Peyer's patch (tissue), 4 donors: ENCODE results near the gene SLC25A38. TPM values are rescaled to one million over a fixed set of nuclear protein-coding genes. Genes with fewer than 3 reads are reported as not detected.
"Not testable (repeated sequence)": the region's sequence is repeated elsewhere in the genome, so short reads cannot be mapped to it uniquely, and the experiment has no call there.

Experiments used
- DNase-seq, 3 donors: peaks; one replicate each; pipeline ENCODE4 v3.0.0-alpha.2; 2017 to 2019
- H3K27ac ChIP-seq, 4 donors: fragments of 200-600 bp; sonication (generic); one replicate each; pipeline ENCODE4 v1.5.1; 2016 to 2019
- H3K27me3 ChIP-seq, 2 donors: fragments of 200-600 bp; sonication (generic); one replicate each; pipeline ENCODE4 v1.5.1; 2019
- H3K36me3 ChIP-seq, 3 donors: fragments of 200-600 bp; sonication (generic); one replicate each; pipeline ENCODE4 v1.5.1; 2016 to 2019
- H3K4me1 ChIP-seq, 4 donors: fragments of 200-600 bp; sonication (generic); one replicate each; pipeline ENCODE4 v1.5.1; 2016 to 2019
- H3K4me3 ChIP-seq, 4 donors: fragments of 200-600 bp; sonication (generic); 1 replicate in 3 of 4; 2 replicates in 1 of 4; pipeline ENCODE4 v1.5.1; 2016 to 2019; ENCODE audit warnings: mild to moderate bottlenecking in 1 of 4
- H3K9me3 ChIP-seq, 4 donors: fragments of 200-600 bp; sonication (generic); one replicate each; pipeline ENCODE4 v1.5.1; 2016 to 2019; ENCODE audit warnings: mild to moderate bottlenecking in 1 of 4
- POLR2A ChIP-seq, 2 donors: fragments of 450-650 bp; IDR thresholded peaks; one replicate each; pipeline ENCODE4 v1.5.1; 2017; ENCODE audit warnings: antibody characterized with exemption in 2 of 2, mild to moderate bottlenecking in 2 of 2, moderate library complexity in 2 of 2
- total RNA-seq, 4 donors: library from RNA; depleted of rRNA; stranded (reverse); fragments of >200 nt; gene quantifications; one replicate each; pipeline ENCODE4 v1.1.0, GENCODE V29; 2016
- TF ChIP-seq, protein P1 (sequence below), 6 experiments: fragments of 450-650 bp in 4 of 6; fragments of 200-600 bp in 2 of 6; sonication (generic) in 1 of 6; IDR thresholded peaks; one replicate each; pipeline ENCODE4 v1.5.1; 2017 to 2019; ENCODE audit warnings: antibody characterized with exemption in 6 of 6, mild to moderate bottlenecking in 3 of 6, moderate library complexity in 1 of 6

SLC25A38 gene
- total RNA-seq, 4 donors from 2014 or later, result 15.8 to 35.5 (median 28.4) TPM

DNA sequence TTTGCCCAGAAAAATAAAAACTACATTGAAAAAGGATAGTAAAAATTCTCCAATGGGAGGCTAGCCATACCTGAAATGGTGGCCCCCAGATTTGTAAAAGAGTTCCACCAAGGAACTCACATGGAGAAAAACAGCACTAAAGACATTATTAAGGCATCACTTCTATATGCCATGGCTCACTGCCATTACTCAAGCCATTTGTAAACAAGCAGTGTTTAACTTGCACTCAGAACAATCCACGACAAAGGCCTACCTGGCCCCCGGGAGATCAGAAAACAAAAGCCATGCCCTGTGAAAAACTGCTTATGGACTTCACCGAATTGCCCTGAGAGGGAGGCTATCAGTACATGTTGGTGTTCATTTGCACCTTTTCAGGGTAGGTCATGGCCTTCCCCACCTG, 34.1 kb upstream of the SLC25A38 start:
- Histone ChIP-seq H3K4me3 (no peak overlapping the region), H3K27me3 (no peaks in the 10 kb centered on the region), H3K4me1 (no peaks in the 10 kb centered on the region), H3K36me3 (no peaks in the 10 kb centered on the region), H3K27ac (no peak overlapping the region), H3K9me3 (no peaks in the 10 kb centered on the region)
- DNase-seq, result no peak
- TF ChIP-seq POLR2A (IDR thresholded peaks at IDR 0.05), result no peak
- TF ChIP-seq, protein P1, sequence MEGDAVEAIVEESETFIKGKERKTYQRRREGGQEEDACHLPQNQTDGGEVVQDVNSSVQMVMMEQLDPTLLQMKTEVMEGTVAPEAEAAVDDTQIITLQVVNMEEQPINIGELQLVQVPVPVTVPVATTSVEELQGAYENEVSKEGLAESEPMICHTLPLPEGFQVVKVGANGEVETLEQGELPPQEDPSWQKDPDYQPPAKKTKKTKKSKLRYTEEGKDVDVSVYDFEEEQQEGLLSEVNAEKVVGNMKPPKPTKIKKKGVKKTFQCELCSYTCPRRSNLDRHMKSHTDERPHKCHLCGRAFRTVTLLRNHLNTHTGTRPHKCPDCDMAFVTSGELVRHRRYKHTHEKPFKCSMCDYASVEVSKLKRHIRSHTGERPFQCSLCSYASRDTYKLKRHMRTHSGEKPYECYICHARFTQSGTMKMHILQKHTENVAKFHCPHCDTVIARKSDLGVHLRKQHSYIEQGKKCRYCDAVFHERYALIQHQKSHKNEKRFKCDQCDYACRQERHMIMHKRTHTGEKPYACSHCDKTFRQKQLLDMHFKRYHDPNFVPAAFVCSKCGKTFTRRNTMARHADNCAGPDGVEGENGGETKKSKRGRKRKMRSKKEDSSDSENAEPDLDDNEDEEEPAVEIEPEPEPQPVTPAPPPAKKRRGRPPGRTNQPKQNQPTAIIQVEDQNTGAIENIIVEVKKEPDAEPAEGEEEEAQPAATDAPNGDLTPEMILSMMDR (IDR thresholded peaks at IDR 0.05), result no peak

DNA sequence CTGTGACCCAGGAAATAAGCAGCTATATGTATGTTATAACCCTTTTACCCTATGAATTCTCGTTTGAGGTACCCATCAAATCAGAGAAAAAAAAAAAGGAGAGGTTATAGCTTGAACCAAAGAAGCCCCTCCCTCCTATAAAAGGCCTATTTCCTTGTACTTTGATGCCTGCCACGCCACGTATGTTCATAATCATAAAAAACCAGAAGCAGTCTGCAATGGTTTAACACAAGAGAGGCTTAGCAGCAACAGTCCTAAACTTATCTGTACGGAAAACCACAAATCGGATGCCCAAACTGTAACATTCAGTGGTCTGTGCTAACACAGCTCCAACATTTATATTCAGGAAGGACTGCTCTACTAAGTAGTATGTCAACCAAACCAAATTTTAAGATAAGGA, 32.5 kb upstream of the SLC25A38 start:
- H3K4me1 ChIP-seq, result no peaks in the 10 kb centered on the region
- H3K36me3 ChIP-seq, result no peaks in the 10 kb centered on the region
- TF ChIP-seq, protein P1 (IDR thresholded peaks at IDR 0.05), result no peak
- TF ChIP-seq POLR2A (IDR thresholded peaks at IDR 0.05), result no peak
- H3K4me3 ChIP-seq, result no peak overlapping the region
- no peak for DNase-seq
- H3K27me3 ChIP-seq, result no peaks in the 10 kb centered on the region
- H3K9me3 ChIP-seq, result no peaks in the 10 kb centered on the region
- peak overlapping the region in 2 of 4 donors; percentile 1 to 2 for H3K27ac ChIP-seq

DNA sequence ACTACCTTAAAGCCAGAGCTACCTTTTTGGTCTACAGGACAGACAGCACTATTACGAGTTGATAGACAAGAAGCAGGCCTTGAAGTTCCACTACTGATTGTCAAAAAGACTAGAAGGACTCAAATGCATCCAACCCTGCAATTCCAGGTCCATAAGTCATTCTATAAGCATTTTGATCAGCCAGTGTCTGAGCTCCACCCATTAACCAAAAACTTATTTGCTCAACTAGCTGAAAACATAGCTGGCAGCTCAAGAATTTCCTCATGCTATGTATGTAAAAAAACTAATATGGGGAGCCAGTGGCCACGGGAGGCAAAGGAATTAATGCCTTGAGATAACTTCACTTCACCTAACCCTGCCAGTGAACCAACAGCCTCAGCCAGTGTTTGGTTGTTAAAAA, 32.0 kb upstream of the SLC25A38 start:
- H3K4me1 ChIP-seq, H3K27me3 ChIP-seq, H3K4me3 ChIP-seq, H3K9me3 ChIP-seq, DNase-seq, H3K36me3 ChIP-seq: not testable (repeated sequence)
- peak overlapping the region in 1 of 4 donors; percentile 2 for H3K27ac ChIP-seq

DNA sequence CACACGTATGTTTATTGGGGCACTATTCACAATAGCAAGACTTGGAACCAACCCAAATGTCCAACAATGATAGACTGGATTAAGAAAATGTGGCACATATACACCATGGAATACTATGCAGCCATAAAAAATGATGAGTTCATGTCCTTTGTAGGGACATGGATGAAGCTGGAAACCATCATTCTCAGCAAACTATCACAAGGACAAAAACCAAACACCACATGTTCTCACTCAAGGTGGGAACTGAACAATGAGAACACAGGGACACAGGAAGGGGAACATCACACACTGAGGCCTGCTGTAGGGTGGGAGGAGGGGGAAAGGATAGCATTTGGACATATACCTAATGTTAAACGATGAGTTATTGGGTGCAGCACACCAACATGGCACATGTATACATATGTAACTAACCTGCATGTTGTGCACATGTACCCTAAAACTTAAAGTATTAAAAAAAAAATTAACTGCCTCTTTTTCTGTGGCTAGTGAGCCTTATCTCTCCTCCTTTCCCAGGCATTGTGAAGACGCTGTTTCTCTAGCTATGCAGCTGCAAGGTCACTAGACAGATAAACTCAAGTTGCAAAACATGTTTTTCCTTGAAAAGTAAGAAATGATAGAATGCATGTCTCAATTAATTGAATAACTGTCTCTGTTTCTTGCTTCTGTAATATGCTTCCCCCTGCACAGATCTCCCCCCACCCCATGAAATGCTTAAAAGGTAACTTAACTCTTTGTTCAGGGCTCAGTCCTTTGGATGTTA, 29.8 kb upstream of the SLC25A38 start:
- not testable (repeated sequence) for H3K27ac ChIP-seq, H3K4me1 ChIP-seq, DNase-seq, H3K4me3 ChIP-seq, H3K36me3 ChIP-seq, H3K27me3 ChIP-seq, H3K9me3 ChIP-seq

DNA sequence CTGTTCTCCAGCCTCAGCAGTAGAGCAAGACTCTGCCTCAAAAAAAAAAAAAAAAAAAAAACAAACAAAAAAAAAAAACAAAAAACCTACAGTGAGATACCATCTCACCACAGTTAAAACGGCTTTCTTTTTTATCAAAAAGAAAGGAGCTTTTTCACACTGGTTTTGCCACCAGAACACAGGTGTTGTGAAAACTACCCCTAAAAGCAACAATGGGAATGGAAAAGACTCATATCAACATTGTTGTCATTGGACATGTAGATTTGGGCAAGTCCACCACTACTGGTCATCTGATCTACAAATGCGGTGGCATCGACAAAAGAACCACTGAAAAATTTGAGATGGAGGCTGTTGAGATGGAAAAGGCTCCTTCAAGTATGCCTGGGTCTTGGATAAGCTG, 24.8 kb upstream of the SLC25A38 start:
- TF ChIP-seq POLR2A (IDR thresholded peaks at IDR 0.05), result no peak
- TF ChIP-seq, protein P1 (IDR thresholded peaks at IDR 0.05), result no peak
- no peaks in the 10 kb centered on the region for H3K4me1 ChIP-seq
- no peaks in the 10 kb centered on the region for H3K36me3 ChIP-seq

DNA sequence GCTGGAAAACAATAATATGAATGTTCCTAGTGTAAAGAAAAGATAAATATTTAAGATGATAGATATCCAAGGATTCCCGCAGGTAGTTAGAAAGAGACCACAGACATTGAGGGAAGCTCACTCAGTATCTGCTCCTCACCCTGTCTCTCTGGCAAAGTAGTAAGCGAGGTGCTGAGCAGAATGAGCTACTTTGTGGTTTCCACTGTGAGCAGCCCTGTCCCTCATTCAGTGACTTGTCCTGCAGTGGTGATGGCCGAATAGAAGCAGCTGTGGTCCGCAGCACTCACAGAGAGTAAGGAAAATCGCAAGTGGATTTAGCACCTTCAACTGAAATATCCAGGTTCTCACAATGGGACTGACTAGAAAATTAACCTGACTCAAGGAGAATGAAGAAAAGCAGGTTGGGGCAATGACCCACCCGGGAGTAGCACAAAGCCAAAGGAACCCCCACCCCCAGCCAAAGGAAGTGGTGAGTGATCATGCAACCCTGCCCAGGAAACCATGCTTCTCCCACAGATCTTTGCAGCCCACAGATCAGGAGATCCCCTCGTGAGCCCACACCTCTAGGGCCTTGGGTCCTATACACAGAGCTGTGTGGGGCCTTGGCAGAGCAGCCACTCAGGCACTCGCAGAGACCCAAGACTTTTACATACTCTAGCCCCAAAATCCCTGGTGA, 21.8 kb upstream of the SLC25A38 start:
- no peak overlapping the region for H3K27ac ChIP-seq
- no peaks in the 10 kb centered on the region for H3K4me1 ChIP-seq
- H3K36me3 ChIP-seq, result no peaks in the 10 kb centered on the region
- H3K27me3 ChIP-seq, result no peaks in the 10 kb centered on the region
- H3K9me3 ChIP-seq, result no peaks in the 10 kb centered on the region
- H3K4me3 ChIP-seq, result no peak overlapping the region
- no peak for TF ChIP-seq POLR2A (IDR thresholded peaks at IDR 0.05)
- TF ChIP-seq, protein P1 (IDR thresholded peaks at IDR 0.05), result no peak
- no peak for DNase-seq

More for the DNA sequence above, 24.8 kb upstream of the SLC25A38 start:
- H3K4me3 ChIP-seq, result no peak overlapping the region
- DNase-seq, result no peak
- no peaks in the 10 kb centered on the region for H3K9me3 ChIP-seq
- H3K27me3 ChIP-seq, result no peaks in the 10 kb centered on the region
- H3K27ac ChIP-seq, result no peak overlapping the region
